Cortex of kidney (tissue), 1 donor: ENCODE measurements around the gene PDE2A.
"Not testable (repeated sequence)": the region's sequence is repeated elsewhere in the genome, so short reads cannot be mapped to it uniquely, and the experiment has no call there.

Source experiments
- DNase-seq: peaks from one replicate; lab custom pipeline; 2025; lab: John Stamatoyannopoulos, UW

PDE2A gene

GRCh38 chr11:72575533-72576242 lies 98.5 kb downstream of the PDE2A start:
- DNase-seq: no peak

GRCh38 chr11:72574548-72575460 lies 99.4 kb downstream of the PDE2A start:
- DNase-seq: no peak

GRCh38 chr11:72573855-72574445 lies 100.3 kb downstream of the PDE2A start:
- DNase-seq: no peak

- DNase-seq: no peak
These were observed 101.0 kb downstream of the PDE2A start for GRCh38 chr11:72573072-72573854.

- DNase-seq: not testable (repeated sequence)
These were observed 101.7 kb downstream of the PDE2A start for GRCh38 chr11:72572540-72572939.

- DNase-seq: no peak
These were observed 103.1 kb downstream of the PDE2A start for GRCh38 chr11:72570893-72571661.

GRCh38 chr11:72569966-72570892 lies 104.0 kb downstream of the PDE2A start:
- no peak for DNase-seq

- DNase-seq: no peak
These were observed 105.4 kb downstream of the PDE2A start for GRCh38 chr11:72568861-72569260.

GRCh38 chr11:72562431-72562830 lies 111.8 kb downstream of the PDE2A start:
- no peak for DNase-seq

GRCh38 chr11:72561856-72562255 lies 112.4 kb downstream of the PDE2A start:
- DNase-seq: no peak

- not testable (repeated sequence) for DNase-seq
These were observed 113.4 kb downstream of the PDE2A start for GRCh38 chr11:72560864-72561263.

GRCh38 chr11:72556433-72556832 lies 117.8 kb downstream of the PDE2A start:
- no peak for DNase-seq

GRCh38 chr11:72555014-72555522 lies 119.2 kb downstream of the PDE2A start:
- not testable (repeated sequence) for DNase-seq

GRCh38 chr11:72553706-72554105 lies 120.5 kb downstream of the PDE2A start:
- no peak for DNase-seq

- DNase-seq: no peak
These were observed 121.8 kb downstream of the PDE2A start for GRCh38 chr11:72552399-72552910.

GRCh38 chr11:72551571-72551970 lies 122.7 kb downstream of the PDE2A start:
- DNase-seq: no peak

- no peak for DNase-seq
These were observed 125.8 kb downstream of the PDE2A start for GRCh38 chr11:72548463-72548862.

GRCh38 chr11:72546866-72547265 lies 127.4 kb downstream of the PDE2A start:
- no peak for DNase-seq

GRCh38 chr11:72544589-72544988 lies 129.6 kb downstream of the PDE2A start:
- DNase-seq: no peak
